ENCODE data around the gene NEDD8.

Gene NEDD8

DNA sequence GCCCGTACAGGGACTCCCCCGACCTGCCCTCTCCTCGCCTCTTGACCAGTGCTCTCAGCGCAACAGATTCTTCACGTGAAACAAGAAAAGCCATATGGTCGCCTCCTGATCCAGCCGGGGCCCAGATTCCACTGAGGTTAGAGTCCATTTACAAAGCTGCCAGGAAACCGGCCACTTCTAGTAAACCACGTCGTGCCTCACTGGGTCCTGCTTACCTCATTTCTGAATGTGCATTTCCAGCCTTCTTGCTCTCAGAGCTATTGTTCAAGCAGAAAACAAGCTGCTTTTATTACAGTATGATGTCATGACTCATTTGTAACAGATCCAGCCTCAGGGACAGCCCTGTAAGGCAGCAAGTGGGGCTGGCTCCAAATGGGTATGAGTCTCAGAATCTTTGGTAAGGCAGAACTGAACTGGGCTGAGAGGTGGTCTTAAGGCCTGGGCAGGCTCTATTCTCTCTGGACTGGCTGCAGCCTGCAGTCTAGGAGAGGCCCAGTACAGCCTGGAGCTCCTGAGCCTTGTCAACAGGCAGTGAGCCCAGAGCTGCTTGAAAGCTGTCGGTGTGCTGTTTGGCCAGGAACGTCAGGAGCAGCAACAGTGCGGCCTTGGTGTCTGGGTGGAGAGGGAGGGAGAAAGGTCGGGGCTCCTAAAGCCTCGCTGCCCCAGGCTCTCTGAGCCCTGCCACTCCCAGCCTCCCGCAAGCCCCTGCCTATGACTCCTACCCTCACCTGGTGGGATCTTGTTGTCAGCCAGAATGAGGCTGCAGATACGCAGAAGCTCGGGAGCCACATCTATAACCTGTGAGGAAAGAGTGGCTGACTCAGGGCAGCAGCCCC, 52.0 kb downstream of the NEDD8 start:
- peak; percentile 69 for DNase-seq (ENCODE audit: low spot score)

DNA sequence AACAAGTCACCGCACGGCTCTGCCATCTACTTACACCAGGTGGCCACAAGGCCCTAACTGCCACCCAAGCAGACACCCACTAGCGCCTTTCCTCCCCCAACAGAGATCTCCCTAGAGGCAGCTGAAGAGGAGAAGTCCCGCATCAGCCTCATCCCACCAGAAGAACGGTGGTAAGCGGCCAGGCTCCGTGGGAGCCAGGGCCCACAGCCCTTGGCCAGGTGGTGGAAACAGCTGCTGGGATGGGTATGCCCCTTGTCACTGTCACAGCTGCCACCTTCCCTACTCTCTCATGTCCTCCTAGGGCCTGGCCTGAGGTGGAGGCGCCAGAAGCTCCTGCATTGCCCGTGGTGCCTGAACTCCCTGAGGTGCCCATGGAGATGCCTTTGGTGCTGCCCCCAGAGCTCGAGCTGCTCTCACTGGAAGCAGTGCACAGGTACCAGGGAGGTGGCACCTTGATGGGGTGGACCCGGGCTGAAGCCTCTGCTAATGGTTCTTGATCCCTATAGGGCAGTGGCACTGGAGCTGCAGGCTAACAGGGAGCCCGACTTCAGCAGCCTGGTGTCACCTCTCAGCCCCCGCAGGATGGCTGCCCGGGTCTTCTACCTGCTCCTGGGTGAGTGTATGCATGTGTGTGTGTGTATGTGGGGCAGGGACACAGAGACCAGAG, 52.7 kb downstream of the NEDD8 start:
- no peak for DNase-seq (ENCODE audit: low spot score)

DNA sequence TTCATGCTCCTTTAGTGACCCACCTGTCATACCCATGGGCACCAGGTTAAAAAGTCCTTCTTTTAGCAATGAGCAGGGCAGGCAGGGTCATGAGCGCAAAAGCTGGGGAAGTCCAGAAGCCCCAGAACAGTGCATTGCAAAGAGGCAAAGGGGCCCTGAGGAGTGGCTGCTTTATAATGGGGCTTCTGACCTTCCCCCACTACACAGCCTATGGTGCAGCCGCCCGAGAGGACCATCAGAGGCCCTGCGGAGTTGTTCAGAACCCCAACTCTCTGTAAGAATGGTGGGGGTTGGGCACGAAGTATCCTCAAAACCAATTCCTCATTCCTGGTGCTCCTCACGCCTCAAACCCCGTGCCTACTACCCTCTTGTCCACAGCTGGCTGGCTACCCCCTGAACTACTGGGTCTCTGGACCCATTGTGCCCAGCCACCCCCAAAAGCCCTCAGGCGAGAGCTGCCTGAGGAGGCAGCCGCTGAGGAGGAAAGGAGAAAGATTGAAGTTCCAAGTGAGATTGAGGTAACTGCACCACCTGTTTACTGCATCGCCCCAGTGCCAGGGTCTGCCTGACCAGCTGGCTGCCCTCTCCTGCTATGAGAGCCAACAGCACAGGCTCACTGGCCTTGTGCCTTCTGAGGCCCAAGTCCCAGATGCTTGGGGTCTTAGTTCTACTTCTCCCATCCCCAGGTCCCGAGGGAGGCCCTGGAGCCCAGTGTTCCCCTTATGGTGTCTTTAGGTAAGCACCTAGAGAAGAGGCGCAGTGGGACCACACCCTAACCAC, 53.6 kb downstream of the NEDD8 start:
- no peak for DNase-seq (ENCODE audit: low spot score)

DNA sequence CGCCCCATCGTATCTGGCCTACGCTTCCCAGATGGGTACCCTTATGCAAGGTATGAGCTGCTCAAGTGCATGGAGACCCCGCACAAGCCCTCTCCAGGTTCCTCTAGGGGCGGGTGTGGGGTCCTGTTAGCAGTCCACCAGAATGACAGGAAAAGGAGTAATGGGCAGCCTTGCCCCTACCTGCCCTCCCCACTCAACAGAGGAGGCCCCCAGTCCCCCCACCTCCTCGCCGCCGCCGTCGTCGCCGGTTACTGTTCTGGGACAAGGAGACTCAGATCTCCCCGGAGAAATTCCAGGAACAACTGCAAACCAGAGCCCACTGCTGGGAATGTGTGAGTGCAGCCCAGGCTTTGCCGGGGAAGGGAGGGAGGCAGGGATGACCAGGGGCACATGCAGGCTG, 54.3 kb downstream of the NEDD8 start:
- DNase-seq (ENCODE audit: low spot score), result no peak

DNA sequence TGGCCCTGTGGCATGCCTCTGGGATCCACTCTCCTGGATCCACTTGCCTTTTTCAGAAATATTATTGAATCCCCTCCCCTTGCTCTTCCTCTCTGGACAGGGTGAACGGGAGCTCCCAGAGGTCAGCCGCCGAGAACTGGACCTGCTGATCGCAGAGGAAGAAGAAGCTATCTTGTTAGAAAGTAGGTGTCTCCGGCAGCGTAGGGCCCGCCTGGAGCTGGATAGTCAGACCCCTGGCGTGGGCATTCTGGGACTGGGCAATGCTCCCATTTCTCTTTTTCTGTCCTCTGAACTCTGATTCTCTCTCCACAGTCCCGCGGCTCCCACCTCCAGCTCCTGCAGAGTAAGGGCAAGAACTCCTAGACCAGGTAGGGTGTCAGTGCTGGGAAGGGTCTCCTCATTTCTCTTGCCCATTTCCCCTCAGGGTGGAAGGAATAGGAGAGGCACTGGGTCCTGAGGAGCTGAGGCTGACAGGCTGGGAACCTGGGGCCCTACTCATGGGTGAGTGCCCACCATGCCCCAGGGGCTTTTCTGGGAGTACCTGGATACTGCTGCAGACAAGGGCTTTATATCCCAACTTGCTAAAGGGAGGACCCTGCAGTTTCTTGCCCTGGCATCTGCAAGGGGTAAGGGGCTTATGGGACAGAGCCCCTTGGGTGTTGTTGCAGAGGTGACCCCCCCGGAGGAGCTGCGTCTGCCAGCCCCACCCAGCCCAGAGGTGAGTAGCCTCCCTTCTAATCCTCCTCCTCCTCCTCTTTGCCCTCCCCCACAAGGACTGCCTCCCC, 54.9 kb downstream of the NEDD8 start:
- no peak for DNase-seq (ENCODE audit: low spot score)

DNA sequence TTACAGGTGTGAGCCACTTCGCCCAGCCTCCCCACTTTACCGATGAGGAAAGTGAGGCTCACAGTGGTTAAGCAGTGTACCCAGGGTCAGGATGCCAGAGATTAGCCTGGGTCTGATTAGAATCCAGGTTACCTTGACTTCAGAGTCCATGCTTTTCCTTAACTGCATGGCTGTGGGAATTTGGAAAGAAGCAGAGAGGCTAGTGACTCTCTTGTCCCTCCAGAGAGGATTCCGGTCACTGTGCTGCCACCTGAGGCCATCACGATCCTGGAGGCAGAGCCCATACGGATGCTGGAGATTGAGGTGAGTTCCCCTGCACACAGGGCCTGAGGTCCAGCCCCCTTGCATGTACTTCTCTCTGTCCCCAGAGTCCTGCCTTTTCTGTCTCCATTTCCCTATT, 55.6 kb downstream of the NEDD8 start:
- no peak for DNase-seq (ENCODE audit: low spot score)

DNA sequence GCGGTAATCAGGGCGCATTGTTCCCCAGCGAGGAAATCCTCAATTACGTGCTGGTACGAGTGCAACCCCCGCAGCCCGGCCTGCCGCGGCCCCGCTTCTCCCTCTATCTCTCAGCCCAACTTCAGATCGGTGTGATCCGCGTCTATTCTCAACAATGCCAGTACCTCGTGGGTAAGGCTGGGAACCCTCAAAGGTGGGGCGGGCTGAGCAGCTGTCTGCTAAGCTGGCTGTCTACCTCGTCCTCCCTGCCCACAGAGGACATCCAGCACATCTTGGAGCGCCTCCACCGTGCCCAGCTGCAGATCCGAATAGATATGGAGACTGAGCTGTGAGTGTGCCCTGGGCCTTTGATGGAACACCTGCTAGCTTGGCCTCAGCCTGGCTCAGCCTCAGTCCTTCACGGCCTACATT, 59.3 kb downstream of the NEDD8 start:
- no peak for DNase-seq (ENCODE audit: low spot score)

DNA sequence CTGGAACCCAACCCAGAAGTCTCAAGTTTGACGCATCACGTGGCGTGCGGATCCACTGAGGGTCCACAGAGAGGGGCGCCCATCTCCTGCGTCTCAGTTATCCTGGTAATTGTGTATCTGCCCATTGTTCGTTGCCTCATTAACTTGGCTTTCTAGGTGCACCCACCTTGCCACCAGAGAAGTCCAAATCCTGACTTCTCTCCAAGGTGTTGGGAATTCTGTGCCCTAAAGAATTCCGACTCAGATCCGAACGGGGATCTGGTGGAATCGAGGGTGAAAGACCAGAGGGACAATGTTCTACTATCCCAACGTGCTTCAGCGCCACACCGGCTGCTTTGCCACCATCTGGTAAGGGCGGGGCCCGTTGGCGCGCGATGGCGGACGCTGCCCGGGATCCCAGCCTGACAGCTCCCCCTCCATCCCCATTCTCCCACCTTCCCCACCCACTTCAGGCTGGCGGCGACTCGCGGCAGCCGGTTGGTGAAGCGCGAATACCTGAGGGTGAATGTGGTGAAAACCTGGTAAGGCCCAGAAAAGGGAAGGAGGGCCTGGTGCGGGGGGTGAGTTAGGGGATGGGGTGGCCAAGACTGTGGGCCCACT, 59.8 kb downstream of the NEDD8 start:
- DNase-seq (ENCODE audit: low spot score), result no peak

DNA sequence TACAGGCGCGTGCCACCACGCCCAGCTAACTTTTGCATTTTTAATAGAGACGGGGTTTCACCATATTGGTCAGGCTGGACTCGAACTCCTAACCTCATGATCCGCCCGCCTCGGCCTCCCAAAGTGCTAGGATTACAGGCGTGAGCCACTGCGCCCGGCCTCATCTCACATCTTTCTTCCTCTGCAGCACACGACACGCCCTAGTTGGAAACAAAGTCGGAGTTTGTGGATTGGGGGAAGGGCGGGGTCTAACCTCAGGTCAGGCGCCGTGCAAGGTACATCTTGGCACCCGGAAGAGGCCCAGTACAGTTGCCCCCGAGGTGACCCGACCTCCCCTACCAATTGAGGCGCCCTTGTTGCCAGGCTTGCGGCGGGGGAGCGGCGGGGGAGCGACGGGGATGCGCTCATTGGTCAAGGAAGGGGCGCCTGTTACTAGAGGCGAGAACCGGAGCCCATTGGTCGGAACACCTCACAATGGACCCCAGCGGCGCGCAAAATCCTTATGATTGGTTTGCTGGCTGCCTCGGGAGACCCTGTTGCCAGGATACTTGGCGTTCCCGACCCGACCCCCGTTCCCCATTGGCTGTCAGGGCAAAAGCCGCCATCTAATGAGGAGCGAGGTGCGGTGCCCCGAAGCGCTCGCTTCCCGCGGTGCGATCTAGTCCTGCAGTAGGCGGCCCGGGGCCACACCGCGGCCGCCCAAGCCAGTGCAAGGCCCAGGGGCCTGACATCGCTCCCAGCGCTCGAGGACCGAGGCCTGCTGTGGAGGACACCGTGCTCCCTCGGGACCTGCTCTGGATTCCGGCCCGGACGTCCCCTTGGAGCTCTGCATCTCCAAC, 60.5 kb downstream of the NEDD8 start, which contains the start of gene REC8:
TSS of gene REC8 (plus strand) at position 659 of the 839 bp plus-strand sequence. CDS start 473 bp downstream, outside the sequence.
- DNase-seq (ENCODE audit: low spot score), result no peak

DNA sequence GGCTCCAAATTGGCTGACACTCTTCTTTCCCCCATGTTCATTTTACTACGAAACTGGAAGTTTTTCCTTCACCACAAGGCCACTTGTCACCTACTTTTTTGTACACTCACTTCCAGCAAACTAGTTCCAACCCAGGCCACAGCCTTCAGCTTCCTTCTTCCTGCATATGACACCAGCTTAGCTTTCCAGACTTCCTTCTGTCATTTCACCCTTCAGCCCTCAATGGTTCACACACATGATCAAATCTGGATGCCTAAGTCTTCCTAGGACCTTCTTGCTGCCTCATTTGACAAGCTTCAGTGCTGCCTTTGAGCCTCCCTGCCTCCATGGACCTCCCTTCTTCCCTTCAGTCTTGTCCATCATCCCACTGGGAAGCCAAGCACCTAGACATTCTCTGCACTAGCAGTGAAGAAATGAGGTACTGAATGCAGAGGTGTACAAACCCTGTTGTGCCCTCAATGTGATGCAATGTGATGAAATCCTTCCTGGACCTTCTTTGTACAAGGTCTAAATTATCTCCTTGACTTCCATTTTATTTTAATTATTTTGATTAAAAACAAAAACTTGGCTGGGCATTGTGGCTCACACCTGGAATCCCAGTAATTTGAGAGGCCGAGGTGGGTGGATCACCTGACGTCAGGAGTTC, 64.6 kb downstream of the NEDD8 start:
- DNase-seq (ENCODE audit: low spot score), result no peak
